HG03558 (cell line): Measurements from ENCODE around the gene TPRA1.

Experiments used
- ATAC-seq: cut with Tn5 transposase; IDR thresholded peaks from one replicate; pipeline ENCODE4 v1.9.1; 2021; ENCODE audit warnings: moderate number of reproducible peaks; ENCODE audit not compliant: unreplicated experiment; ENCODE audit errors: extremely low read depth

TPRA1 gene

GRCh38 chr3:127568586-127568985, 21.9 kb downstream of the TPRA1 start:
- no peak for ATAC-seq

- no peak for ATAC-seq
Observed at GRCh38 chr3:127566833-127567232, 23.7 kb downstream of the TPRA1 start.

- ATAC-seq: no peak
Observed at GRCh38 chr3:127565711-127566110, 24.8 kb downstream of the TPRA1 start.

- ATAC-seq: no peak
Observed at GRCh38 chr3:127560051-127560787, 30.3 kb downstream of the TPRA1 start.

- ATAC-seq: no peak
Observed at GRCh38 chr3:127556565-127556964, 34.0 kb downstream of the TPRA1 start.

GRCh38 chr3:127555108-127555507, 35.4 kb downstream of the TPRA1 start:
- no peak for ATAC-seq

GRCh38 chr3:127552038-127552437, 38.5 kb downstream of the TPRA1 start:
- no peak for ATAC-seq

- no peak for ATAC-seq
Observed at GRCh38 chr3:127551178-127551577, 39.4 kb downstream of the TPRA1 start.

GRCh38 chr3:127550468-127551157, 39.9 kb downstream of the TPRA1 start:
- no peak for ATAC-seq

GRCh38 chr3:127549826-127550467, 40.6 kb downstream of the TPRA1 start:
- no peak for ATAC-seq

- ATAC-seq: no peak
Observed at GRCh38 chr3:127547761-127548605, 42.5 kb downstream of the TPRA1 start.

GRCh38 chr3:127546970-127547733, 43.4 kb downstream of the TPRA1 start:
- no peak for ATAC-seq

- ATAC-seq: no peak
Observed at GRCh38 chr3:127546554-127546953, 44.0 kb downstream of the TPRA1 start.

- no peak for ATAC-seq
Observed at GRCh38 chr3:127545711-127546457, 44.6 kb downstream of the TPRA1 start.

GRCh38 chr3:127545216-127545615, 45.3 kb downstream of the TPRA1 start:
- ATAC-seq: no peak

GRCh38 chr3:127544803-127545201, 45.7 kb downstream of the TPRA1 start:
- no peak for ATAC-seq

GRCh38 chr3:127544192-127544802, 46.2 kb downstream of the TPRA1 start:
- ATAC-seq: no peak

- ATAC-seq: no peak
Observed at GRCh38 chr3:127543441-127543840, 47.1 kb downstream of the TPRA1 start.
